AG09319 (cell line): ENCODE data around the gene XRCC3.
A peak's percentile ranks its signal among the peaks of the same experiment; 100 is the strongest.

Experiments
- DNase-seq: peaks from one replicate; pipeline ENCODE4 v3.0.0-alpha.2; 2010; ENCODE audit warnings: low read depth; ENCODE audit errors: extremely low read depth
- TF ChIP-seq, protein P1 (sequence below): IDR thresholded peaks from 2 replicates; pipeline ENCODE4 v1.5.1; 2011; ENCODE audit warnings: low read depth, mild to moderate bottlenecking, inconsistent platforms, low read length, moderate library complexity

The XRCC3 gene

DNA sequence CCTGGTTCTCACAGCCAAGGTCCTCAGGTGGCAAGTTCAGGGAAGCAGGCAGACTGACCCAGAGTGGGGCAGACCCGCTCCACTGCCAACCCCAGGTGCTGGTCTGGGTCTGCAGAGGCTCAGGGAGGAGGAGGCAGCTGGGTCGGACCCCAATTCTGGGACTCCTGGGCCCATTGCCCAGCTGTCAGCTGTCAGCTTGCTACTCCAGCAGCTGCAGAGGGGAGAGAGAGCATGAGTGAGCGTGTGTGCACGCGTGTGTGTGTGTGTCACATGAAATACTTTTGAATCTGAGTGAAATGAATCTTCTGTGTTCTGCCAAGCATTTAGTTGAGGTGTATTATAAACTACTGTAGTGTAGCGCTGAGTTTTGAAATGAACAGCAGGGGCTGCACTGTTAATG is 30.8 kb downstream of the XRCC3 start:
- no peak for DNase-seq
- TF ChIP-seq, protein P1, sequence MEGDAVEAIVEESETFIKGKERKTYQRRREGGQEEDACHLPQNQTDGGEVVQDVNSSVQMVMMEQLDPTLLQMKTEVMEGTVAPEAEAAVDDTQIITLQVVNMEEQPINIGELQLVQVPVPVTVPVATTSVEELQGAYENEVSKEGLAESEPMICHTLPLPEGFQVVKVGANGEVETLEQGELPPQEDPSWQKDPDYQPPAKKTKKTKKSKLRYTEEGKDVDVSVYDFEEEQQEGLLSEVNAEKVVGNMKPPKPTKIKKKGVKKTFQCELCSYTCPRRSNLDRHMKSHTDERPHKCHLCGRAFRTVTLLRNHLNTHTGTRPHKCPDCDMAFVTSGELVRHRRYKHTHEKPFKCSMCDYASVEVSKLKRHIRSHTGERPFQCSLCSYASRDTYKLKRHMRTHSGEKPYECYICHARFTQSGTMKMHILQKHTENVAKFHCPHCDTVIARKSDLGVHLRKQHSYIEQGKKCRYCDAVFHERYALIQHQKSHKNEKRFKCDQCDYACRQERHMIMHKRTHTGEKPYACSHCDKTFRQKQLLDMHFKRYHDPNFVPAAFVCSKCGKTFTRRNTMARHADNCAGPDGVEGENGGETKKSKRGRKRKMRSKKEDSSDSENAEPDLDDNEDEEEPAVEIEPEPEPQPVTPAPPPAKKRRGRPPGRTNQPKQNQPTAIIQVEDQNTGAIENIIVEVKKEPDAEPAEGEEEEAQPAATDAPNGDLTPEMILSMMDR: no peak

DNA sequence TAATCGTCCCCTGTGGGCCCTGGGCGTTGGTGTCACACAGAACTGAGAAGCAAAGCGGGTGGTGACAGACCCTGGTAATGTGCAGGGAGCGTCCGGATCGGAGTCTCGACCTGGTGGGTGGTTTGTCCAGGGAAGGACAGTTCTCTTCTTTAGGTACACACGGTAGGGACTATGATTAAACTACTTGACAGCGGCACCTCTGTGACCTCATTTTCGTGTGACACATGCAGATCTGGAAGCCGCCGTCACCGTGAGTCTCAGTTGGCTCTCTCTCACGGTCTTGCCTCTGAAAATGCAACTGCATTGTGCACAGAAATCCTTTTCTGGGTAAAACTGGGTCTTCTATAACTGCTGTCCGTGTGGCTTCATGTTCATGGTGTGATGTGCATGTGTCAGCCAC is 32.1 kb downstream of the XRCC3 start:
- no peak for DNase-seq
- TF ChIP-seq, protein P1: no peak

DNA sequence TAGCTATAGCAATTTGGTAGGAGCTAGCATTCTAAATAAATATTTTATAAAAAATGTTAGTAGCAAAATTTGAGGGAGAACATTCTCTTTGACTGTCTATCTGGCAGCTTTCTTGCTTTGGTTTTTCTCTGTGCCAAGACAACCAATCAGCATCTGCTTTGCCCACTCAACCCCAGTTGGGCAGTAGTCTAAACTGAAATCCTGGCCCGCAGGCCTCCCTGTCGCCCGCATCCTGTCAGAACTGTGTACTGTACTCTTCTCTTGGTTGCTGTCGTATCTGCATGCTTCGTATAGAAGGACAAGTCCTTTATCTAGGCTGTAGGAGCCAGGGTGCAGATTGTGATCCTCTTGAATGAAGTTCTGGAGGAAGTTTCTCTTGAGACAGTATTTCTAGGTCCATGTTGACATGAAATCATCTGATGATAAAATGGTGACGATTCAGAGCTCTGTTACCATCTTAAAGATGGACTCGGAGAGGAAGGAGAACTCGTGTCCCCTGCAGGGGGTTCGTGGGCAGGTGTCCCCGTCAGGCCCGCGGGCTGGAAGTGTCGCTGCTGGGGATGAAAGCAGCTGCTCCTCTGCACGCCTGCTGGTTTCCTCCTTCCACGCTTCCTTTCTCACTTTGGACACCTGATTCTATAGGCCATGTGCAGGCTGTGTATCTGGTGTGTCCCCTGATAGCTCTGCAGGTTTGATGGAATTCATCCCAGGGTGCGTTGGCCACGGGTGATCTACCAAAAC is 34.6 kb downstream of the XRCC3 start:
- TF ChIP-seq, protein P1: no peak
- DNase-seq: no peak

DNA sequence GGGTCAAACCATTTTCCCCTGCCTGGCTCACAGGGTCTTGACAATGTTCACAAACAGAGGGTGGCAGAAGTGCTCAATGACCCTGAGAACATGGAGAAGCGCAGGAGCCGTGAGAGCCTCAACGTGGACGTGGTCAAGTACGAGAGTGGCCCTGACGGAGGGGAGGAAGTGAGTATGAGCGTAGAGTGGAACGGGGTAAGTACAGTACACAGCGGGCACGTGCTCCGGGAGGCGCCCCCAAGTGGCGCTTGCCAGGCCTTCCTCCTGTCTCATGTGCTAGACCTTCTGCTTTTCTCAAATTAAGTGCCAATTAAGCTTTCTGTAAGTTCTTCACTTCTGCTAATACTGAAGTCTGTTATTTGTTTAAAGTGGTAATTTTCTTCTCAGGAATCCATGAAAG is 35.9 kb downstream of the XRCC3 start:
- TF ChIP-seq, protein P1: peak; percentile 52

DNA sequence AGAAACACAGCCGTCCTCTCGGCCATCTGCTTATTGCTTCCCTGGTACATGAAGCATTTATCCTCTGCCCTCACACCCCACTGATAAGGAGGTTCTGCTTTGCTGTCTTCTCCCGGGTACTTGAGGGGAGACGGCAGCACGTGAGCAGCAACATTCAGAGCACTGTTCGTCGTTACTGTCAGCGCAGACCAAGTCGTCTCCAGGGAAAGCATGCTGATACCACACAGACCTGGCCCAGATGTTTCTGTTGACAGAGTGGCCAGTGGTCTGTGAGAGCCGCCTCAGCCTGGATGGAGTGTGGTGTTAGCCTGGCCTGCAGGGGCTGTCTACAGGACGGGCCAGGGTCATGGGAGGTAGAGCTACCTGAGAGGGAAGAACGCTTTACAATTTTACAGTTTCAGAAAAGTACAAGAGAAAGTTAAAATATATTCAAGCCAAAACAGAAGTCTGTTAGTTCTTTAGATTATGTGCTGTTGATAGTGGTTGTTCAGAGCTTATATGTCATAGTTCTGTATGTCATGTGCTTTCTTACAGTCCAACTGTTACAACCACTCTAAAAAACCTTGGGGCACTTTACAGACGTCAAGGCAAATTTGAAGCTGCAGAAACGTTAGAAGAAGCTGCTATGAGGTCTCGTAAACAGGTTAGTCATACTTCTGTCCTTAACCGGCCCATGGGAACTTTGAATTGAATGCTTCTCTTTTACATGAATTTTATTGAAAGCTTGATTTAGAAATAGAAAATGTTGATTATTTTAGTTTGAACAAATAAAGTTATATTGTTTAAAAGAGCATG is 38.2 kb downstream of the XRCC3 start:
- DNase-seq: no peak
- TF ChIP-seq, protein P1: no peak

More for the DNA sequence above, 35.9 kb downstream of the XRCC3 start:
- DNase-seq: no peak

DNA sequence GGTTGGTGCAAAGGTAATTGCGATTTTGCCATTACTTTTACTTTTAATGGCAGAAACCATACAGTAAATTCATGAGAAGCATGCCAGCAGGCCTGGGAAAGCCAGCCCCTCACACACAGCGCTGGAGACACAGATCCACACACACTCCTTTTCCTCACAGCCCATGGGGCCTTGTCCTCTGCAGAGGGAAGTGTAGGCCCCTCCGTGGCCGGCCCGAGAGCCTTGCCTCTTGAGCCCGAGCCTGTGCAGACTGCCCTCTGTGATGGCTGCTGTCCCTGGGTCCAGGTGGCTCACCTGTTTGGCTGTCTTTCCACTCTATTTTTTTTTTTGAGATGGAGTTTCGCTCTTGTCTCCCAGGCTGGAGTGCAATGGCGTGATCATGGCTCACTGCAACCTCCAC is 39.3 kb downstream of the XRCC3 start:
- TF ChIP-seq, protein P1: no peak

DNA sequence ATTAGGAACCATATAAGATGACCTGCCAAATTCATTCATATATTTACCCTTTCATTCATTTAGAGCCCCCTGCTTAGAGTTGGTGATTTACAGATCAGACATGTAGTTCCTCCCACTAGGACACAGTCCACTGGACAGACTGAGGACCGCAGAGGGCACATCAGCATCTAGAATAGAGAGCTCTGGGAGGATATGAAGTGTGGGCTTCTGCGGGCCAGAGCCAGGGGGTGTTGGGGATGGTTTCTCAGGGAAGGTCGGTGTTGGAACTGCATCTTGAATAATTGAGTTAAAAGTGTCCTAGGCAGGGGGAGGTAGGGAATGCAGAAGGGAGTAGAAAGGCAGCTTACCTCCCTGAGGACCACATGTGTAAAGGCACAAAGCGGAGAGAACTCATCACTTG is 43.3 kb downstream of the XRCC3 start:
- TF ChIP-seq, protein P1: no peak
- no peak for DNase-seq

More for the DNA sequence above, 39.3 kb downstream of the XRCC3 start:
- DNase-seq: no peak
